ENCODE results near the gene CELF2.

CELF2 gene

GRCh38 chr10:11206676-11207559 lies 189.2 kb downstream of the CELF2 start:
- no peak for DNase-seq

GRCh38 chr10:11207560-11207844 lies 189.8 kb downstream of the CELF2 start:
- no peak for DNase-seq

GRCh38 chr10:11208243-11208642 lies 190.6 kb downstream of the CELF2 start:
- no peak for DNase-seq

- no peak for DNase-seq
Measured at GRCh38 chr10:11208908-11209829, 191.5 kb downstream of the CELF2 start.

GRCh38 chr10:11209830-11210181 lies 192.1 kb downstream of the CELF2 start:
- DNase-seq: no peak

GRCh38 chr10:11210211-11210922 lies 192.7 kb downstream of the CELF2 start:
- no peak for DNase-seq

GRCh38 chr10:11212288-11213085 lies 194.8 kb downstream of the CELF2 start:
- DNase-seq: no peak

- no peak for DNase-seq
Measured at GRCh38 chr10:11213137-11213536, 195.5 kb downstream of the CELF2 start.

- no peak for DNase-seq
Measured at GRCh38 chr10:11214407-11214806, 196.7 kb downstream of the CELF2 start.

GRCh38 chr10:11215471-11215870 lies 197.8 kb downstream of the CELF2 start:
- DNase-seq: no peak

GRCh38 chr10:11217521-11217920 lies 199.8 kb downstream of the CELF2 start:
- DNase-seq: no peak

- DNase-seq: no peak
Measured at GRCh38 chr10:11218395-11218794, 200.7 kb downstream of the CELF2 start.

- no peak for DNase-seq
Measured at GRCh38 chr10:11219431-11219830, 201.8 kb downstream of the CELF2 start.

GRCh38 chr10:11223081-11223480 lies 205.4 kb downstream of the CELF2 start:
- DNase-seq: no peak

GRCh38 chr10:11223507-11224140 lies 206.0 kb downstream of the CELF2 start:
- no peak for DNase-seq

GRCh38 chr10:11224321-11224720 lies 206.6 kb downstream of the CELF2 start:
- DNase-seq: no peak

- no peak for DNase-seq
Measured at GRCh38 chr10:11224792-11225416, 207.2 kb downstream of the CELF2 start.

GRCh38 chr10:11225935-11226334 lies 208.3 kb downstream of the CELF2 start:
- no peak for DNase-seq

GRCh38 chr10:11227103-11227502 lies 209.4 kb downstream of the CELF2 start:
- DNase-seq: no peak

- no peak for DNase-seq
Measured at GRCh38 chr10:11229893-11230292, 212.2 kb downstream of the CELF2 start.

GRCh38 chr10:11230498-11231167 lies 213.0 kb downstream of the CELF2 start:
- DNase-seq: no peak

Data from 8988T (cell line).